ENCODE data around the gene RAB5B. TPM values are rescaled to one million over a fixed set of nuclear protein-coding genes. Genes with fewer than 3 reads are reported as not detected.

RAB5B gene
- total and polyA plus RNA-seq, 10 of the 15 experiments (the other 5 are each of a cell fraction or from before 2014, with no cell fraction given), result 7.5 to 149 (median 37.8) TPM

DNA sequence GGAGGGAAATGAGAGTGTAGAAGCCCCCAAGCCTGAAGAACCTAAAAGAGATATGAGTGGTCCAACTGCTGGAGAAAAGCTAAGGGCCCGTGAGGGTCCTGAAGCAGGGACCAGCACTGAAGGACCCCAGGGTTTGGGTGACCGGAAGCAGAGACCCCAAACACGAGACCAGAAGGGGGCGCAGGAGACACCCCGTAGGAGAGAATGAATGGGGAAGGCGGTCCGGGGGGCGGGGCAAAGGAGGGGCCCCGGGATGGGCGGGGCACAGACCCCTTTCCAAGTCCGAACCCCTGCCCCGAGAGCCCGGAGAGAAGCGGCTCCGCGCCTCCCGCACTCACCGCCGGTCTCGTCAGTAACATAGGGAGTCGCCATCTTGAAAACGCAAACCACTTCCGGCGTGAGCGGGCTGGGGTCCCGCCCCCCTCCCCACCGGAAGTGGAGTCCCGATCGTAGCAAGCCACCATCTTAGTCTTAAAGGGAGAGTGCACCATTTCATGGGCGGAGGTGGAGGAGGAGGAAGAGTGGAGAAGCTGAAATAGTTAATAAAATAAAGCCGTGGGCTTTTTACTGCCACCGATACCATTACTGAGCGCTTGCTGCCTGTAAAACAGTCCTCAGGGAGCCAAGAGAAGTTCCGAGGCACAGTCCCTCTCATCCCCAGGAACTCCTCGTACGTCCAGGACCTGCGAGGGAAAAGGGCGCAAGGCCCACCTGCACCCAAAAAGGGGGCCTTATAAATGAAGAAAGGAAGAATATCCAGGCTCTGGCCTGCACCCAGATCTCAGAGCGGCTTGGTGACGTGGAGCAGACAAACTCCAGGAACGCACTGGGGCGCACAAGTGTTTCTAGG, 46.9 kb upstream of the RAB5B start (continued):
- TF ChIP-seq, protein P1, sequence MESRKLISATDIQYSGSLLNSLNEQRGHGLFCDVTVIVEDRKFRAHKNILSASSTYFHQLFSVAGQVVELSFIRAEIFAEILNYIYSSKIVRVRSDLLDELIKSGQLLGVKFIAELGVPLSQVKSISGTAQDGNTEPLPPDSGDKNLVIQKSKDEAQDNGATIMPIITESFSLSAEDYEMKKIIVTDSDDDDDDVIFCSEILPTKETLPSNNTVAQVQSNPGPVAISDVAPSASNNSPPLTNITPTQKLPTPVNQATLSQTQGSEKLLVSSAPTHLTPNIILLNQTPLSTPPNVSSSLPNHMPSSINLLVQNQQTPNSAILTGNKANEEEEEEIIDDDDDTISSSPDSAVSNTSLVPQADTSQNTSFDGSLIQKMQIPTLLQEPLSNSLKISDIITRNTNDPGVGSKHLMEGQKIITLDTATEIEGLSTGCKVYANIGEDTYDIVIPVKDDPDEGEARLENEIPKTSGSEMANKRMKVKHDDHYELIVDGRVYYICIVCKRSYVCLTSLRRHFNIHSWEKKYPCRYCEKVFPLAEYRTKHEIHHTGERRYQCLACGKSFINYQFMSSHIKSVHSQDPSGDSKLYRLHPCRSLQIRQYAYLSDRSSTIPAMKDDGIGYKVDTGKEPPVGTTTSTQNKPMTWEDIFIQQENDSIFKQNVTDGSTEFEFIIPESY (IDR thresholded peaks at IDR 0.05), result no peak
- TF ChIP-seq CHD1 (IDR thresholded peaks at IDR 0.05; ENCODE audit: low read depth, low read length) (0 out of 2 replicates have a peak, but pooled peaks have one; percentile 24), CBX3 (IDR thresholded peaks at IDR 0.05; ENCODE audit: borderline replicate concordance, low read depth) (no peak), SREBF1 (IDR thresholded peaks at IDR 0.05; ENCODE audit: low read length) (no peak), CREM (IDR thresholded peaks at IDR 0.05; ENCODE audit: low read depth) (0 out of 2 replicates have a peak, but pooled peaks have one; percentile 11), MXI1 (IDR thresholded peaks at IDR 0.05; ENCODE audit: low read depth, low read length) (peak; percentile 79), SUPT20H (IDR thresholded peaks at IDR 0.05; ENCODE audit: borderline replicate concordance, control insufficient read depth, low read depth, low read length) (no peak), YY1 (IDR thresholded peaks at IDR 0.05; ENCODE audit: low read depth, low read length) (peak; percentile 98), NBN (IDR thresholded peaks at IDR 0.05) (peak; percentile 89)
- TF ChIP-seq, protein P2, sequence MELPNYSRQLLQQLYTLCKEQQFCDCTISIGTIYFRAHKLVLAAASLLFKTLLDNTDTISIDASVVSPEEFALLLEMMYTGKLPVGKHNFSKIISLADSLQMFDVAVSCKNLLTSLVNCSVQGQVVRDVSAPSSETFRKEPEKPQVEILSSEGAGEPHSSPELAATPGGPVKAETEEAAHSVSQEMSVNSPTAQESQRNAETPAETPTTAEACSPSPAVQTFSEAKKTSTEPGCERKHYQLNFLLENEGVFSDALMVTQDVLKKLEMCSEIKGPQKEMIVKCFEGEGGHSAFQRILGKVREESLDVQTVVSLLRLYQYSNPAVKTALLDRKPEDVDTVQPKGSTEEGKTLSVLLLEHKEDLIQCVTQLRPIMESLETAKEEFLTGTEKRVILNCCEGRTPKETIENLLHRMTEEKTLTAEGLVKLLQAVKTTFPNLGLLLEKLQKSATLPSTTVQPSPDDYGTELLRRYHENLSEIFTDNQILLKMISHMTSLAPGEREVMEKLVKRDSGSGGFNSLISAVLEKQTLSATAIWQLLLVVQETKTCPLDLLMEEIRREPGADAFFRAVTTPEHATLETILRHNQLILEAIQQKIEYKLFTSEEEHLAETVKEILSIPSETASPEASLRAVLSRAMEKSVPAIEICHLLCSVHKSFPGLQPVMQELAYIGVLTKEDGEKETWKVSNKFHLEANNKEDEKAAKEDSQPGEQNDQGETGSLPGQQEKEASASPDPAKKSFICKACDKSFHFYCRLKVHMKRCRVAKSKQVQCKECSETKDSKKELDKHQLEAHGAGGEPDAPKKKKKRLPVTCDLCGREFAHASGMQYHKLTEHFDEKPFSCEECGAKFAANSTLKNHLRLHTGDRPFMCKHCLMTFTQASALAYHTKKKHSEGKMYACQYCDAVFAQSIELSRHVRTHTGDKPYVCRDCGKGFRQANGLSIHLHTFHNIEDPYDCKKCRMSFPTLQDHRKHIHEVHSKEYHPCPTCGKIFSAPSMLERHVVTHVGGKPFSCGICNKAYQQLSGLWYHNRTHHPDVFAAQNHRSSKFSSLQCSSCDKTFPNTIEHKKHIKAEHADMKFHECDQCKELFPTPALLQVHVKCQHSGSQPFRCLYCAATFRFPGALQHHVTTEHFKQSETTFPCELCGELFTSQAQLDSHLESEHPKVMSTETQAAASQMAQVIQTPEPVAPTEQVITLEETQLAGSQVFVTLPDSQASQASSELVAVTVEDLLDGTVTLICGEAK (IDR thresholded peaks at IDR 0.05; ENCODE audit: borderline replicate concordance), result peak; percentile 93
- TF ChIP-seq, protein P3, sequence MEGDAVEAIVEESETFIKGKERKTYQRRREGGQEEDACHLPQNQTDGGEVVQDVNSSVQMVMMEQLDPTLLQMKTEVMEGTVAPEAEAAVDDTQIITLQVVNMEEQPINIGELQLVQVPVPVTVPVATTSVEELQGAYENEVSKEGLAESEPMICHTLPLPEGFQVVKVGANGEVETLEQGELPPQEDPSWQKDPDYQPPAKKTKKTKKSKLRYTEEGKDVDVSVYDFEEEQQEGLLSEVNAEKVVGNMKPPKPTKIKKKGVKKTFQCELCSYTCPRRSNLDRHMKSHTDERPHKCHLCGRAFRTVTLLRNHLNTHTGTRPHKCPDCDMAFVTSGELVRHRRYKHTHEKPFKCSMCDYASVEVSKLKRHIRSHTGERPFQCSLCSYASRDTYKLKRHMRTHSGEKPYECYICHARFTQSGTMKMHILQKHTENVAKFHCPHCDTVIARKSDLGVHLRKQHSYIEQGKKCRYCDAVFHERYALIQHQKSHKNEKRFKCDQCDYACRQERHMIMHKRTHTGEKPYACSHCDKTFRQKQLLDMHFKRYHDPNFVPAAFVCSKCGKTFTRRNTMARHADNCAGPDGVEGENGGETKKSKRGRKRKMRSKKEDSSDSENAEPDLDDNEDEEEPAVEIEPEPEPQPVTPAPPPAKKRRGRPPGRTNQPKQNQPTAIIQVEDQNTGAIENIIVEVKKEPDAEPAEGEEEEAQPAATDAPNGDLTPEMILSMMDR (IDR thresholded peaks at IDR 0.05 in 2 of 3, conservative IDR thresholded peaks at IDR 0.05 in 1 of 3; ENCODE audit: control insufficient read depth in 2 of 3, extremely low read depth in 1 of 3, insufficient read depth in 1 of 3, low read depth in 3 of 3, low read length in 3 of 3), result peak; percentile 73 to 79 (median 73)
- TF ChIP-seq, protein P4, sequence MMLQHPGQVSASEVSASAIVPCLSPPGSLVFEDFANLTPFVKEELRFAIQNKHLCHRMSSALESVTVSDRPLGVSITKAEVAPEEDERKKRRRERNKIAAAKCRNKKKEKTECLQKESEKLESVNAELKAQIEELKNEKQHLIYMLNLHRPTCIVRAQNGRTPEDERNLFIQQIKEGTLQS (IDR thresholded peaks at IDR 0.05; ENCODE audit: borderline replicate concordance, extremely low read depth, low read depth, low read length), result no peak
- TF ChIP-seq, protein P5, sequence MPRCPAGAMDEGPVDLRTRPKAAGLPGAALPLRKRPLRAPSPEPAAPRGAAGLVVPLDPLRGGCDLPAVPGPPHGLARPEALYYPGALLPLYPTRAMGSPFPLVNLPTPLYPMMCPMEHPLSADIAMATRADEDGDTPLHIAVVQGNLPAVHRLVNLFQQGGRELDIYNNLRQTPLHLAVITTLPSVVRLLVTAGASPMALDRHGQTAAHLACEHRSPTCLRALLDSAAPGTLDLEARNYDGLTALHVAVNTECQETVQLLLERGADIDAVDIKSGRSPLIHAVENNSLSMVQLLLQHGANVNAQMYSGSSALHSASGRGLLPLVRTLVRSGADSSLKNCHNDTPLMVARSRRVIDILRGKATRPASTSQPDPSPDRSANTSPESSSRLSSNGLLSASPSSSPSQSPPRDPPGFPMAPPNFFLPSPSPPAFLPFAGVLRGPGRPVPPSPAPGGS (IDR thresholded peaks at IDR 0.05; ENCODE audit: borderline replicate concordance, insufficient read depth, low read depth, low read length, poor library complexity, severe bottlenecking), result no peak
- TF ChIP-seq, protein P6, sequence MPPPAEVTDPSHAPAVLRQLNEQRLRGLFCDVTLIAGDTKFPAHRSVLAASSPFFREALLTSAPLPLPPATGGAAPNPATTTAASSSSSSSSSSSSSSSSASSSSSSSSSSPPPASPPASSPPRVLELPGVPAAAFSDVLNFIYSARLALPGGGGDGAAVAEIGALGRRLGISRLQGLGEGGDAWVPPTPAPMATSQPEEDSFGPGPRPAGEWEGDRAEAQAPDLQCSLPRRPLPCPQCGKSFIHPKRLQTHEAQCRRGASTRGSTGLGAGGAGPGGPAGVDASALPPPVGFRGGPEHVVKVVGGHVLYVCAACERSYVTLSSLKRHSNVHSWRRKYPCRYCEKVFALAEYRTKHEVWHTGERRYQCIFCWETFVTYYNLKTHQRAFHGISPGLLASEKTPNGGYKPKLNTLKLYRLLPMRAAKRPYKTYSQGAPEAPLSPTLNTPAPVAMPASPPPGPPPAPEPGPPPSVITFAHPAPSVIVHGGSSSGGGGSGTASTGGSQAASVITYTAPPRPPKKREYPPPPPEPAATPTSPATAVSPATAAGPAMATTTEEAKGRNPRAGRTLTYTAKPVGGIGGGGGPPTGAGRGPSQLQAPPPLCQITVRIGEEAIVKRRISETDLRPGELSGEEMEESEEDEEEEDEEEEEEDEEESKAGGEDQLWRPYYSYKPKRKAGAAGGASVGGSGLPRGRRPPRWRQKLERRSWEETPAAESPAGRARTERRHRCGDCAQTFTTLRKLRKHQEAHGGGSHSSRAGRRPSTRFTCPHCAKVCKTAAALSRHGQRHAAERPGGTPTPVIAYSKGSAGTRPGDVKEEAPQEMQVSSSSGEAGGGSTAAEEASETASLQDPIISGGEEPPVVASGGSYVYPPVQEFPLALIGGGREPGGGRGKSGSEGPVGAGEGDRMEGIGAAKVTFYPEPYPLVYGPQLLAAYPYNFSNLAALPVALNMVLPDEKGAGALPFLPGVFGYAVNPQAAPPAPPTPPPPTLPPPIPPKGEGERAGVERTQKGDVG (CRISPR knock-in tag; IDR thresholded peaks at IDR 0.05), result no peak
